ENCODE measurements around the gene PLG. TPM values are rescaled to one million over a fixed set of nuclear protein-coding genes. Genes with fewer than 3 reads are reported as not detected.
"Not testable (repeated sequence)": the region's sequence is repeated elsewhere in the genome, so short reads cannot be mapped to it uniquely, and the experiment has no call there.

Gene PLG
- total RNA-seq, 2 donors from 2014 or later, result 0.64 TPM; not detected in 1

DNA sequence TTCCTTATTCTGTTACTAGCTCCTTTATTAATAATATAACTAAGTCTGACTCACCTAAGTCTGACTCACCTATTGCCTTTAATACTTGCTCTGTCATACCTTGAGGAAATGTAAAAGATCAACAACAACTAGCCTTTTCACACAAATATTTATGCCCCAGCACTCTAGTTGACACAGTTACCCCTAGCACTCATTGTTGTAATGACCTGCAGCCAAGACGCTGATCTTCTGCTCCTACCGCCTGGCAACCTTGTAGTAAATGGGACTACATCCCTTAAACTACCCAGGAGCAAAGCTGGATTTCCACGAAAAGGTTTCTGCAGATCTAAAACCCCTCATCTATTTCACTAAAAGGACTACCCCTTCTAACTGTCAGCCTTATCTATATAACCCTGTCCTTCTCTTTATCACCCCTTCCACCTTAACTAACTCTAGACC is 90.0 kb downstream of the PLG start:
- Mint-ChIP-seq H3K36me3 (peaks cover 7% of the 10 kb centered on the region), H3K27ac (no peak overlapping the region), H3K4me3 (no peak overlapping the region), H3K27me3 (peaks cover 0 to 6% of the 10 kb centered on the region in 2 donors), H3K9me3 (peaks cover 10% of the 10 kb centered on the region), H3K4me1 (ENCODE audit: low read depth in 2 of 2) (no peaks in the 10 kb centered on the region)
- ATAC-seq, result no peak
- no peak for DNase-seq (ENCODE audit: low spot score)

DNA sequence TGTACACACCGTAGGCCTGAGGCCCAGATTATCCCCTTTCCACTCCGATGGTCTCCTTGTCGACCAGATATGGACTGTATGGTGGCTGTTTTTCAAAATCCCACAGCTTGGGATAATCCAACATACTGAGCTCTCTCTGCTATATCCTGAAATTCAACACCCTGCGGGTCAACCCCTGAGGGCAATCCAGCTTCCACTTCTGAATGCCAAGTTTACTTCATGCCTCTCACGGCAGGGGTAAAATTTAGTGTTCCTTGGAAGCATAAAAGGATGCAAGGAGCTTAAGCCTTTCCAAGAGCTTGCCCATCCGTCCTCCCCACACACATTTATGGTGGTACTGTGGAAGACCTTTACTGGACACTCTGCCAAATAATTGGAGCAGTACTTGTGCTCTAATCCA is 90.7 kb downstream of the PLG start:
- Mint-ChIP-seq H3K27me3 (peaks cover 0 to 7% of the 10 kb centered on the region in 2 donors), H3K27ac (no peak overlapping the region), H3K36me3 (peaks cover 7% of the 10 kb centered on the region), H3K4me3 (no peak overlapping the region), H3K9me3 (peaks cover 10% of the 10 kb centered on the region), H3K4me1 (ENCODE audit: low read depth in 2 of 2) (no peaks in the 10 kb centered on the region)
- no peak for DNase-seq (ENCODE audit: low spot score)
- ATAC-seq, result no peak

DNA sequence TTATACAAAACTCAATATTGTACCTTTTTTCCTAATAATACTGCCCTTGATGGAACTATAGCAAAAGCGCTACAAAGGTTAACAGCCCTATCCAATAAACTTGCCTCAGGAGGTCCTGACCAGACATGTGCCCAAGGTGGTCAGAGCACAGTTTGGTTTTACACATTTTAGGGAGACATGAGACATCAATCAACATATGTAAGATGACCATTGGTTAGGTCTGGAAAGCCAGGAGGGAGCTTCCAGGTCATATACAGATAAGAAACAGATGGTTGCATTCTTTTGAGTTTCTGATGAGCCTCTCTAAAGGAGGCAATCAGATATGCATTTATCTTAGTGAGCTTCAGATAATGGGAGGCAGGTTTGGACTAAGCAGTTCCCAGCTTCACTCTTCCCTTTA is 91.6 kb downstream of the PLG start:
- H3K9me3 Mint-ChIP-seq, result peaks cover 10% of the 10 kb centered on the region
- no peaks in the 10 kb centered on the region for H3K4me1 Mint-ChIP-seq (ENCODE audit: low read depth in 2 of 2)
- DNase-seq (ENCODE audit: low spot score) (no peak), ATAC-seq (no peak)
- H3K27me3 Mint-ChIP-seq, result peaks cover 0 to 7% of the 10 kb centered on the region in 2 donors
- no peak overlapping the region for H3K27ac Mint-ChIP-seq
- no peak overlapping the region for H3K4me3 Mint-ChIP-seq
- peaks cover 7% of the 10 kb centered on the region for H3K36me3 Mint-ChIP-seq

DNA sequence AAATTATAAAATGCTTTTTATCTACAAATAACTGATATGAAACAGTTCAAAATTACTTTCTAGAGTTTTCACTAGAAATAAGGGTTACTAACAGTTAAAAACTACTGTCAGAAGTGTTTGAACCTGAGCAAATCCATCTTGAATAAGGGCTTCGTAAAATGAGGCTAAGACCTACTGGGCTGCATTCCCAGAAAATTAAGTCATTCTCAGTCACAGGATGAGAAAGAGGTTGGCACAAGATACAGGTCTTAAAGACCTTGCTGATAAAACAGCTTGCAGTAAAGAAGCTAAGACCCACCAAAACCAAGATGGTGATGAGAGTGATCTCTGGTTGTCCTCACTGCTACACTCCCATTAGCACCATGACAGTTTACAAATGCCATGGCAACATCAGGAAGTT is 93.7 kb downstream of the PLG start:
- ATAC-seq (no peak), DNase-seq (ENCODE audit: low spot score) (no peak)
- Mint-ChIP-seq H3K27me3 (peaks cover 0 to 7% of the 10 kb centered on the region in 2 donors), H3K36me3 (no peaks in the 10 kb centered on the region), H3K9me3 (peaks cover 4% of the 10 kb centered on the region), H3K4me1 (ENCODE audit: low read depth in 2 of 2) (no peaks in the 10 kb centered on the region), H3K27ac (no peak overlapping the region), H3K4me3 (no peak overlapping the region)

DNA sequence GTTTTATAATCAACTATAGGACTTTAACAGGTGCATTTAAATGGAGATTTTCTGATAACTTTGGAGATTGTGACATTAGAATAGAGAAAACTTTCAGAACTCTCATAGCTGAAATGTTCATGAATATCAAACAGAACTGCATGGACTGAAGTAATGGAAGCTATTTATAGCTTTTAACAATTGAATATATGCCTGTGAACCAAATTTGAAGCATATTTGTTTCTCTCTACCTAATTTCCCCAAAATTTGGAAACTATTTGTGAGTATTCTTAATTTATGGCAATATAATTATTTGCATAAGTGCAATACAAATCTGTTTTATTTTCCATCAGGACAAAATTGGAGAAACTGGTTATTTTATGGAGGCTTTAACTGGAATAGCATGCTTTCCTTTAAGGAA is 96.6 kb downstream of the PLG start:
- Mint-ChIP-seq H3K4me1 (ENCODE audit: low read depth in 2 of 2) (no peaks in the 10 kb centered on the region), H3K27ac (no peak overlapping the region), H3K27me3 (peaks cover 0 to 13% of the 10 kb centered on the region in 2 donors), H3K9me3 (peaks cover 9% of the 10 kb centered on the region), H3K36me3 (no peaks in the 10 kb centered on the region), H3K4me3 (no peak overlapping the region)
- DNase-seq (ENCODE audit: low spot score) (no peak), ATAC-seq (no peak)

DNA sequence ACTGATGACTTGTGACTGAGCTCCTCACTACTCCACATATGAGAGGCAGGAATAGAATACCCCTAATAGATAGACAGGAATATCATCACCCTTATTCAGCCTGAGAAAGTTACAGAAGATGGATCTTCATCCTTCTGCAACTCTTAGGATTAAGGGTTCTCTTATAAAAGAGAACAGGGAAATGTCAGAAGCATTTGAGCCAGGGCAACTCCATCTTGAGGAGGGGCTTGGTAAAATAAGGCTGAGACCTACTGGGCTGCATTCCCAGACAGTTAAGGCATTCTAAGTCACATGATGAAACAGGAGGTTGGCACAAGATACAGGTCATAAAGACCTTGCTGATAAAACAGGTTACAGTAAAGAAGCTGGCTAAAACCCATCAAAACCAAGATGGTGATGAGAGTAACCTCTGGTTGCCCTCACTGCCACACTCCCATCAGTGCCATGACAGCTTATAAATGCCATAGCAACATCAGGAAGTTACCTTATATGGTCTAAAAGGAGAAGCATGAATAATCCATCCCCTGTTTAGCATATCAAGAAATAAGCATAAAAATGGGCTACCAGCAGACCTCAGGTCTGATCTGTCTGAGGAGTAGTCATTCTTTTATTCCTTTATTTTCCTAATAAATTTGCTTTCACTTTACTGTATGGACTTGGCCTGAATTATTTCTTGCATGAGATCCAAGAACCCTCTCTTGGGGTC is 97.9 kb downstream of the PLG start:
- H3K27me3 Mint-ChIP-seq, result peaks cover 0 to 13% of the 10 kb centered on the region in 2 donors
- H3K4me1 Mint-ChIP-seq (ENCODE audit: low read depth in 2 of 2), result no peaks in the 10 kb centered on the region
- H3K36me3 Mint-ChIP-seq, result no peaks in the 10 kb centered on the region
- no peak for DNase-seq (ENCODE audit: low spot score)
- H3K27ac Mint-ChIP-seq, result no peak overlapping the region
- no peak for ATAC-seq
- H3K4me3 Mint-ChIP-seq, result no peak overlapping the region
- peaks cover 10% of the 10 kb centered on the region for H3K9me3 Mint-ChIP-seq

DNA sequence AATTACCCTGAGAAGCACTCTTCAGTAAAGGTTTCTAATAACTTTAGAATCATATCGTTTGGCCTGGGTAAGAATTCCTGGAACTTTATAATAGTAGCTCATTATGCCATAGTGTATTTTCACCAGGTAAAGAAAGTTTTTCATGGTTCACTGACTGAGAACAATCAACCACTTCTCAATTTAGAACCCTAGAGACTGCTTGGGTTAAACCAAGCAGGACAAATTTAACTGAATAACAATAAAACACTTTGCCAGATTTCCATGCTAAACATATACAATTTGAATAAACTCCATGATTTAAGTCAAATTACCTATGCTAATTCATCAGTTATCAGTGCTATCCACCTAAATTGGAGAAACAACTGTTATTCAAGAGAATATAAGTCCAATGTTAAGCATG is 99.4 kb downstream of the PLG start:
- H3K4me1 Mint-ChIP-seq (ENCODE audit: low read depth in 2 of 2), result no peaks in the 10 kb centered on the region

DNA sequence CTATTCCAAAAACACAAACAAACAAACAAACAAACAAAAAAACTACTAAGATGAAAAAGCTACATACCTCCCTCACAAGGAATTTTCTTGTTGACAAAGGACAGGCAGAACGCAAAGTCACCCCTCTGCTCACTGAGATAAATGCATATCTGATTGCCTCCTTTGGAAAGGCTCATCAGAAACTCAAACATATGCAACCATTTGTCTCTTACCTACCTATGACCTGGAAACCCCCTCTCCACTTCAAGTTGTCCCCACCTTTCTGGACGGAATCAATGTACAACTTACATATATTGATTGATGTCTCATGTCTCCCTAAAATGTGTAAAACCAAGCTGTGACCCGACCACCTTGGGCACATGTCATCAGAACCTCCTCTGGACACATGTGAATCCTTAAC is 100.0 kb downstream of the PLG start:
- not testable (repeated sequence) for DNase-seq (ENCODE audit: low spot score); H3K4me3 Mint-ChIP-seq; H3K9me3 Mint-ChIP-seq; H3K27ac Mint-ChIP-seq; H3K36me3 Mint-ChIP-seq; ATAC-seq; H3K27me3 Mint-ChIP-seq; H3K4me1 Mint-ChIP-seq (ENCODE audit: low read depth in 2 of 2)

More for the DNA sequence above, 99.4 kb downstream of the PLG start:
- H3K9me3 Mint-ChIP-seq, result peaks cover 13% of the 10 kb centered on the region
- no peak overlapping the region for H3K27ac Mint-ChIP-seq
- peaks cover 0 to 13% of the 10 kb centered on the region in 2 donors for H3K27me3 Mint-ChIP-seq
- no peak for ATAC-seq
- no peaks in the 10 kb centered on the region for H3K36me3 Mint-ChIP-seq
- H3K4me3 Mint-ChIP-seq, result no peak overlapping the region
- no peak for DNase-seq (ENCODE audit: low spot score)

Other genes starting within 250 kb of the PLG start
- gene LPA, start 38.0 kb upstream of the PLG start, total RNA-seq, result not detected